Heart left ventricle (tissue), 16 donors: ENCODE data around the gene RYR3. TPM values are rescaled to one million over a fixed set of nuclear protein-coding genes. Genes with fewer than 3 reads are reported as not detected.

ENCODE experiments used
- ATAC-seq, 4 donors: fragments of 200-7000 bp; cut with Tn5 transposase; one replicate each; pipeline ENCODE4 v1.9.1; 2020 to 2022; ENCODE audit warnings: moderate library complexity in 4 of 4, mild to moderate bottlenecking in 3 of 4, moderate number of reproducible peaks in 1 of 4
- DNase-seq, 5 donors: peaks; one replicate each; pipeline ENCODE4 v3.0.0-alpha.2; 2020
- H3K27ac ChIP-seq, 12 donors: fragments of 200-600 bp; sonication (generic) in 4 of 12; one replicate each; pipeline versions ENCODE4 v1.5.0 to v1.8.0; 2016 to 2022; ENCODE audit warnings: mild to moderate bottlenecking in 2 of 12
- H3K27me3 ChIP-seq, 9 donors: fragments of 200-600 bp; sonication (generic) in 2 of 9; one replicate each; pipeline versions ENCODE4 v1.5.1 to v1.8.0; 2016 to 2022; ENCODE audit warnings: mild to moderate bottlenecking in 3 of 9
- H3K36me3 ChIP-seq, 9 donors: fragments of 200-600 bp; sonication (generic) in 2 of 9; one replicate each; pipeline versions ENCODE4 v1.5.0 to v1.8.0; 2018 to 2022; ENCODE audit warnings: mild to moderate bottlenecking in 2 of 9
- H3K4me1 ChIP-seq, 12 donors: fragments of 200-600 bp; sonication (generic) in 4 of 12; one replicate each; pipeline versions ENCODE4 v1.5.0 to v1.8.0; 2016 to 2022; ENCODE audit warnings: mild to moderate bottlenecking in 3 of 12
- H3K4me3 ChIP-seq, 12 donors: fragments of 200-600 bp; sonication (generic) in 4 of 12; one replicate each; pipeline versions ENCODE4 v1.5.0 to v1.8.0; 2017 to 2022; ENCODE audit warnings: mild to moderate bottlenecking in 9 of 12, moderate library complexity in 4 of 12
- H3K9me3 ChIP-seq, 12 donors: fragments of 200-600 bp; sonication (generic) in 4 of 12; one replicate each; pipeline versions ENCODE4 v1.5.0 to v1.8.0; 2016 to 2022; ENCODE audit warnings: mild to moderate bottlenecking in 1 of 12
- CTCF ChIP-seq, 12 donors: fragments of 200-600 bp; sonication (generic) in 4 of 12; IDR thresholded peaks; one replicate each; pipeline versions ENCODE4 v1.5.0 to v1.8.0; 2018 to 2022; ENCODE audit warnings: antibody characterized with exemption in 12 of 12, mild to moderate bottlenecking in 5 of 12
- POLR2A ChIP-seq, 2 donors: fragments of 450-650 bp; IDR thresholded peaks; one replicate each; pipeline ENCODE4 v1.6.1; 2017; ENCODE audit warnings: antibody characterized with exemption in 2 of 2, mild to moderate bottlenecking in 2 of 2, moderate library complexity in 2 of 2
- WGBS, 4 donors: extraction: QIAGEN DNeasy Blood & Tissue Kit in 2 of 4; methylation state at CpG; one replicate each; pipeline versions ENCODE4 v1.1.5 to v1.1.7; 2013 to 2018; 5-methylcytosine and 5-hydroxymethylcytosine counted together
- intact Hi-C, 10 donors: fragments of 100-400 bp; cut with DNase I; formaldehyde crosslinking; loops; one replicate each; pipeline versions ENCODE4 v1.11.1 to v1.14.2; 2022
- polyA plus RNA-seq, 2 donors: library from polyadenylated mRNA; stranded (reverse); fragments of 200-250 nt; gene quantifications; one replicate each; pipeline ENCODE4 v1.2.3, GENCODE V29; 2013
- total RNA-seq, 9 donors: library from RNA; depleted of rRNA in 2 of 9; stranded (reverse); fragments of >200 nt in 2 of 9; fragmentation: NEBNext Ultra II Directional in 3 of 9; extraction: Animal tissue kit (Norgen Biotek cat#: 25700) in 3 of 9; gene quantifications; one replicate each; pipeline versions ENCODE4 v1.1.0 to v1.2.4, GENCODE V29; 2016 to 2023
- donor health status: ischemic (EF 13 %, LVEDD 7.1; RV severe dilation, severe dysfunction).
- donor health status: healthy with polysubstance abuse.
- donor health status: DM: no; HTN: yes; CAD: no.
- donor health status: DM: no; HTN: no; CAD: no.
- donor health status: ischemic (EF 25% LVEDD 6.9; RV normal size, moderate dysfunction).
- donor health status: ischemic (EF 25% LVEDD 5.7; RV mildly dilated, moderate dysfunction).
- donor health status: healthy.
- donor health status: DM: yes; HTN: yes; CAD: no.
- donor health status: ischemic (EF 35%, LVEDD 5.7; RV mildly dilated, moderate dysfunction).
- donor health status: nonischemic (EF 11% LVEDD 7.7; RV severe dilation, severe dysfunction).
- donor health status: DM: yes; HTN: yes; CAD: no.
- donor health status: PGD.
- donor health status: ischemic (EF 29% LVEDD 5.4; RV normal size, mild dysfunction).
- donor health status: nonischemic (EF 23%, LVEDD 6.1; RV moderate dilation, normal function).

RYR3 gene
- total and polyA plus RNA-seq, 11 donors, result 0.01 to 0.35 (median 0.23) TPM; not detected in 2

- 63 to 76% (median 69%) methylated on average over 4 of the region's 4 CpGs for WGBS, 4 donors
- Histone ChIP-seq H3K9me3 (peaks cover 0 to 6% (median 0%) of the 10 kb centered on the region in 12 donors), H3K27me3 (peaks cover 0 to 4% (median 0%) of the 10 kb centered on the region in 9 donors), H3K27ac (no peak overlapping the region), H3K4me1 (no peaks in the 10 kb centered on the region), H3K36me3 (no peaks in the 10 kb centered on the region), H3K4me3 (no peak overlapping the region)
- ATAC-seq, result no peak
- DNase-seq, result no peak
- TF ChIP-seq CTCF (IDR thresholded peaks at IDR 0.05) (no peak), POLR2A (IDR thresholded peaks at IDR 0.05) (no peak)
- intact Hi-C loops, result loop anchor here in 1 of 10 donors (10.0 kb wide), 1 partner anchor 65 kb away; no protein-coding TSS in a partner anchor
Measured at GRCh38 chr15:33419701-33420100, 108.9 kb downstream of the RYR3 start.

- DNase-seq (no peak), ATAC-seq (no peak)
- Histone ChIP-seq H3K4me1 (no peaks in the 10 kb centered on the region), H3K27me3 (peaks cover 0 to under 1% (median 0%) of the 10 kb centered on the region in 9 donors), H3K9me3 (no peaks in the 10 kb centered on the region), H3K27ac (no peak overlapping the region), H3K4me3 (no peak overlapping the region), H3K36me3 (no peaks in the 10 kb centered on the region)
- intact Hi-C loops, result loop anchor here in 1 of 10 donors (10.0 kb wide), 1 partner anchor 61 kb away; no protein-coding TSS in a partner anchor
- TF ChIP-seq POLR2A (IDR thresholded peaks at IDR 0.05) (no peak), CTCF (IDR thresholded peaks at IDR 0.05) (no peak)
Measured at GRCh38 chr15:33424025-33424424, 113.3 kb downstream of the RYR3 start.

- 61 to 71% (median 64%) methylated on average over 3 of the region's 3 CpGs for WGBS, 4 donors
- DNase-seq (peak in 2 of 5 donors; percentile 45 to 47), ATAC-seq (peak; percentile 64 to 76 (median 68))
- no peak overlapping the region for H3K4me3 ChIP-seq
- intact Hi-C loops, result loop anchor here in 1 of 10 donors (10.0 kb wide), 1 partner anchor 60 kb away; no protein-coding TSS in a partner anchor
- TF ChIP-seq CTCF (IDR thresholded peaks at IDR 0.05), result no peak
- no peaks in the 10 kb centered on the region for H3K4me1 ChIP-seq
- no peak overlapping the region for H3K27ac ChIP-seq
- no peaks in the 10 kb centered on the region for H3K36me3 ChIP-seq
- no peaks in the 10 kb centered on the region for H3K9me3 ChIP-seq
- no peaks in the 10 kb centered on the region for H3K27me3 ChIP-seq
Measured at GRCh38 chr15:33425142-33425541, 114.4 kb downstream of the RYR3 start.

- H3K27me3 ChIP-seq, result no peaks in the 10 kb centered on the region
- DNase-seq (no peak), ATAC-seq (no peak)
- no peaks in the 10 kb centered on the region for H3K36me3 ChIP-seq
- intact Hi-C loops, result no loop called here
- peaks cover 0 to 7% (median 0%) of the 10 kb centered on the region in 12 donors for H3K9me3 ChIP-seq
- no peaks in the 10 kb centered on the region for H3K4me1 ChIP-seq
- H3K27ac ChIP-seq, result no peak overlapping the region
- H3K4me3 ChIP-seq, result no peak overlapping the region
- 35 to 45% (median 39%) methylated on average over 5 of the region's 5 CpGs for WGBS, 4 donors
- TF ChIP-seq CTCF (IDR thresholded peaks at IDR 0.05) (no peak), POLR2A (IDR thresholded peaks at IDR 0.05) (no peak)
Measured at GRCh38 chr15:33430577-33430976, 119.8 kb downstream of the RYR3 start.
